HG03175 (cell line): ENCODE results near the gene PTBP2.
A peak's percentile ranks its signal among the peaks of the same experiment; 100 is the strongest.

Experiments
- ATAC-seq: cut with Tn5 transposase; IDR thresholded peaks from one replicate; pipeline ENCODE4 v1.9.1; 2021; ENCODE audit warnings: mild to moderate bottlenecking, moderate library complexity; ENCODE audit not compliant: unreplicated experiment

PTBP2 gene

GRCh38 chr1:96721416-96722160 lies at the start of gene PTBP2:
Gene PTBP2, plus strand, starts transcription at chr1:96721784. Its CDS starts 81 bp downstream, at chr1:96721865.
- peak; percentile 96 for ATAC-seq

GRCh38 chr1:96674915-96675314 lies 46.7 kb upstream of the PTBP2 start:
- no peak for ATAC-seq

GRCh38 chr1:96682056-96682455 lies 39.5 kb upstream of the PTBP2 start:
- no peak for ATAC-seq

- ATAC-seq = no peak
These were observed 37.7 kb upstream of the PTBP2 start for GRCh38 chr1:96683931-96684330.

- no peak for ATAC-seq
These were observed 36.8 kb upstream of the PTBP2 start for GRCh38 chr1:96684744-96685143.

- ATAC-seq = no peak
These were observed 32.8 kb upstream of the PTBP2 start for GRCh38 chr1:96688767-96689166.

GRCh38 chr1:96695954-96696353 lies 25.6 kb upstream of the PTBP2 start:
- ATAC-seq = no peak

GRCh38 chr1:96698342-96698983 lies 23.1 kb upstream of the PTBP2 start:
- no peak for ATAC-seq

GRCh38 chr1:96703186-96703585 lies 18.4 kb upstream of the PTBP2 start:
- no peak for ATAC-seq

- no peak for ATAC-seq
These were observed 14.6 kb upstream of the PTBP2 start for GRCh38 chr1:96707023-96707422.

- no peak for ATAC-seq
These were observed 13.1 kb upstream of the PTBP2 start for GRCh38 chr1:96708482-96708881.

GRCh38 chr1:96710708-96711477 lies 10.7 kb upstream of the PTBP2 start:
- ATAC-seq = no peak

- ATAC-seq = no peak
These were observed 7.9 kb upstream of the PTBP2 start for GRCh38 chr1:96713649-96714048.

GRCh38 chr1:96714881-96715280 lies 6.7 kb upstream of the PTBP2 start:
- ATAC-seq = no peak

GRCh38 chr1:96715482-96715881 lies 6.1 kb upstream of the PTBP2 start:
- no peak for ATAC-seq

- ATAC-seq = peak; percentile 5
These were observed 550 bp upstream of the PTBP2 start for GRCh38 chr1:96721053-96721415.

GRCh38 chr1:96722161-96722922 lies 758 bp downstream of the PTBP2 start:
- peak; percentile 51 for ATAC-seq

- no peak for ATAC-seq
These were observed 1.4 kb downstream of the PTBP2 start for GRCh38 chr1:96722958-96723357.

GRCh38 chr1:96723377-96723776 lies 1.8 kb downstream of the PTBP2 start:
- no peak for ATAC-seq

GRCh38 chr1:96723936-96724335 lies 2.4 kb downstream of the PTBP2 start:
- no peak for ATAC-seq

GRCh38 chr1:96727860-96728259 lies 6.3 kb downstream of the PTBP2 start:
- no peak for ATAC-seq
